Natural killer cell (primary cell): Measurements from ENCODE around the gene BNC2. TPM values are rescaled to one million over a fixed set of nuclear protein-coding genes. Genes with fewer than 3 reads are reported as not detected.

Source experiments
- ATAC-seq, 3 donors: fragments of 150-1000 bp in 2 of 3; fragments of 200-7000 bp in 1 of 3; cut with Tn5 transposase; 1 replicate in 1 of 3; 2 replicates in 2 of 3; pipeline ENCODE4 v1.10.0; 2021; ENCODE audit warnings: mild to moderate bottlenecking in 2 of 3, moderate library complexity in 2 of 3
- DNase-seq, 2 donors: peaks; one replicate each; pipeline versions ENCODE4 v3.0.0 to v3.0.0-alpha.2; 2013 to 2021; ENCODE audit warnings: mixed read lengths in 1 of 2
- H3K27ac ChIP-seq: one replicate; pipeline ENCODE4 v1.5.1; 2013; ENCODE audit warnings: mild to moderate bottlenecking, low read length
- H3K27me3 ChIP-seq: one replicate; pipeline ENCODE4 v1.6.1; 2013; ENCODE audit warnings: low read length; ENCODE audit not compliant: control insufficient read depth, insufficient read depth
- H3K36me3 ChIP-seq: one replicate; pipeline ENCODE4 v1.6.1; 2013; ENCODE audit warnings: low read length; ENCODE audit not compliant: control insufficient read depth, insufficient read depth
- H3K4me1 ChIP-seq: one replicate; pipeline ENCODE4 v1.6.1; 2013; ENCODE audit warnings: low read length; ENCODE audit not compliant: control insufficient read depth, insufficient read depth
- H3K4me3 ChIP-seq: one replicate; pipeline ENCODE4 v1.5.1; 2013; ENCODE audit warnings: low read length
- H3K9me3 ChIP-seq: one replicate; pipeline ENCODE4 v1.6.1; 2013; ENCODE audit warnings: low read length; ENCODE audit not compliant: control insufficient read depth, insufficient read depth
- H3K27ac Mint-ChIP-seq, 2 donors: one replicate each; pipeline ENCODE4 v1.8.0; 2022; ENCODE audit warnings: mild to moderate bottlenecking in 2 of 2, mixed read lengths in 2 of 2, moderate library complexity in 1 of 2
- H3K27me3 Mint-ChIP-seq, 2 donors: one replicate each; pipeline ENCODE4 v1.8.0; 2022; ENCODE audit warnings: low read depth in 2 of 2, mixed read lengths in 2 of 2
- H3K36me3 Mint-ChIP-seq: one replicate; pipeline ENCODE4 v1.8.0; 2022; ENCODE audit warnings: mixed read lengths
- H3K4me1 Mint-ChIP-seq, 2 donors: one replicate each; pipeline ENCODE4 v1.8.0; 2022; ENCODE audit warnings: mixed read lengths in 2 of 2
- H3K4me3 Mint-ChIP-seq: one replicate; pipeline ENCODE4 v1.8.0; 2022; ENCODE audit warnings: mild to moderate bottlenecking, moderate library complexity, mixed read lengths
- H3K9me3 Mint-ChIP-seq, 2 donors: one replicate each; pipeline ENCODE4 v1.8.0; 2022; ENCODE audit warnings: mixed read lengths in 2 of 2
- WGBS: methylation state at CpG from one replicate; pipeline ENCODE4 v1.1.7; 2013; ENCODE audit warnings: missing lambda C conversion rate; ENCODE audit not compliant: insufficient coverage; 5-methylcytosine and 5-hydroxymethylcytosine counted together
- intact Hi-C: fragments of 100-400 bp; cut with micrococcal nuclease; formaldehyde crosslinking; loops from one replicate; pipeline ENCODE4 v1.14.2; 2022
- total RNA-seq, 4 donors: library from RNA; stranded (reverse); fragments of 120-200 nt in 1 of 4; gene quantifications; one replicate each; pipeline versions ENCODE4 v1.2.3 to v1.2.4, GENCODE V29; 2013 to 2022
- TF ChIP-seq, protein P1 (sequence below): fragments of 200-600 bp; IDR thresholded peaks from one replicate; pipeline ENCODE4 v1.8.0; 2022; ENCODE audit warnings: antibody characterized with exemption

The BNC2 gene
- total RNA-seq, 3 donors from 2014 or later (not counting 1 experiment from before 2014, with no cell fraction given), result 36.9 to 84.2 (median 66.5) TPM

DNA sequence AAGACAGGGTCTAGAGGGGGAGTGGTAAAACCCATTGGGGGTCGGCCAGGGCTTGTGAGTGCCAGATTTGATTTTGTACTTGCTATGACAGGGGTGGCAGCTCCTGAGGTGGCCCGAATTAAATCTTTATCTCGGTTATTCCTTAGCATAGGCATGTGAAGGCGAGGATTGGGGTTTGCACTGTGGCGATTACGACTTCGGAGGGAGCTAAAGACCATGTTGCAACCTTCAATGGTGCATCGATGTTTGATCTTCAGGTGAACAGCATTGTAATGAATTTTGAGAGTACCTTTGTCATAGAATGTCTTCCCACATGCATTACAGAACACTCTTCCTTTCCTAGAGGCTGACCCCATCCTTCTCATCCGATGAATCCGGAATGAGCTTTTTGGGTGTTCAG is 433.9 kb downstream of the BNC2 start:
- TF ChIP-seq, protein P1, sequence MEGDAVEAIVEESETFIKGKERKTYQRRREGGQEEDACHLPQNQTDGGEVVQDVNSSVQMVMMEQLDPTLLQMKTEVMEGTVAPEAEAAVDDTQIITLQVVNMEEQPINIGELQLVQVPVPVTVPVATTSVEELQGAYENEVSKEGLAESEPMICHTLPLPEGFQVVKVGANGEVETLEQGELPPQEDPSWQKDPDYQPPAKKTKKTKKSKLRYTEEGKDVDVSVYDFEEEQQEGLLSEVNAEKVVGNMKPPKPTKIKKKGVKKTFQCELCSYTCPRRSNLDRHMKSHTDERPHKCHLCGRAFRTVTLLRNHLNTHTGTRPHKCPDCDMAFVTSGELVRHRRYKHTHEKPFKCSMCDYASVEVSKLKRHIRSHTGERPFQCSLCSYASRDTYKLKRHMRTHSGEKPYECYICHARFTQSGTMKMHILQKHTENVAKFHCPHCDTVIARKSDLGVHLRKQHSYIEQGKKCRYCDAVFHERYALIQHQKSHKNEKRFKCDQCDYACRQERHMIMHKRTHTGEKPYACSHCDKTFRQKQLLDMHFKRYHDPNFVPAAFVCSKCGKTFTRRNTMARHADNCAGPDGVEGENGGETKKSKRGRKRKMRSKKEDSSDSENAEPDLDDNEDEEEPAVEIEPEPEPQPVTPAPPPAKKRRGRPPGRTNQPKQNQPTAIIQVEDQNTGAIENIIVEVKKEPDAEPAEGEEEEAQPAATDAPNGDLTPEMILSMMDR, result no peak
- no peak overlapping the region for H3K27ac ChIP-seq
- intact Hi-C loops, result no loop called here
- no peak for DNase-seq
- no peak overlapping the region for H3K4me3 Mint-ChIP-seq
- H3K9me3 ChIP-seq, result no peaks in the 10 kb centered on the region
- H3K4me1 ChIP-seq, result no peaks in the 10 kb centered on the region
- no peak for ATAC-seq
- H3K9me3 Mint-ChIP-seq, result no peaks in the 10 kb centered on the region
- H3K27ac Mint-ChIP-seq, result no peak overlapping the region
- peaks cover 16% of the 10 kb centered on the region for H3K36me3 Mint-ChIP-seq
- no peaks in the 10 kb centered on the region for H3K27me3 Mint-ChIP-seq
- no peak overlapping the region for H3K4me3 ChIP-seq
- 93% methylated on average over 10 of the region's 10 CpGs for WGBS
- H3K36me3 ChIP-seq, result no peaks in the 10 kb centered on the region
- peaks cover 8 to 24% of the 10 kb centered on the region in 2 donors for H3K4me1 Mint-ChIP-seq
- no peaks in the 10 kb centered on the region for H3K27me3 ChIP-seq

DNA sequence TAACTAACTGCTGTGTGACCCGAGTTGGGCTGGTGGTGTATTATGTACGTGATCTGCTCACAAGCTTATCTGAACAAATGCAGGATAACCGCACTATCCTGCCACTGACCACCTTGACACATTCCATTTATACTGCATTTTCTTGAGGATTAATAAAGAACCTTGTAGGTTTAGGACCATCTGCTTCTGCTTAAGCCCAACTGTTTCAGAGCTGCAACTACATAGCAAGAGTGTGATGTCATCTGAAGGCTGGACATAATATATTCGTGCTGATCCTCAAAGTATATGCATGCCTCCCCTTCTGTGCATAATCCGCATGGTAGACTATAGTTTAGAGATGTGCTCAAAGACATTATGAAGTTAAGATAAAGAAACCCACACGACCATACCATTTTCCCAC is 435.9 kb downstream of the BNC2 start:
- Mint-ChIP-seq H3K36me3 (peaks cover 16% of the 10 kb centered on the region), H3K27ac (no peak overlapping the region), H3K27me3 (no peaks in the 10 kb centered on the region), H3K4me1 (peaks cover 14 to 23% of the 10 kb centered on the region in 2 donors), H3K4me3 (no peak overlapping the region), H3K9me3 (no peaks in the 10 kb centered on the region)
- H3K36me3 ChIP-seq, result no peaks in the 10 kb centered on the region
- no peak for ATAC-seq
- WGBS, result 88% methylated on average over 6 of the region's 6 CpGs
- no peaks in the 10 kb centered on the region for H3K9me3 ChIP-seq
- no peak overlapping the region for H3K27ac ChIP-seq
- DNase-seq, result no peak
- H3K27me3 ChIP-seq, result no peaks in the 10 kb centered on the region
- intact Hi-C loops, result no loop called here
- H3K4me1 ChIP-seq, result no peaks in the 10 kb centered on the region
- TF ChIP-seq, protein P1, result no peak
- no peak overlapping the region for H3K4me3 ChIP-seq

DNA sequence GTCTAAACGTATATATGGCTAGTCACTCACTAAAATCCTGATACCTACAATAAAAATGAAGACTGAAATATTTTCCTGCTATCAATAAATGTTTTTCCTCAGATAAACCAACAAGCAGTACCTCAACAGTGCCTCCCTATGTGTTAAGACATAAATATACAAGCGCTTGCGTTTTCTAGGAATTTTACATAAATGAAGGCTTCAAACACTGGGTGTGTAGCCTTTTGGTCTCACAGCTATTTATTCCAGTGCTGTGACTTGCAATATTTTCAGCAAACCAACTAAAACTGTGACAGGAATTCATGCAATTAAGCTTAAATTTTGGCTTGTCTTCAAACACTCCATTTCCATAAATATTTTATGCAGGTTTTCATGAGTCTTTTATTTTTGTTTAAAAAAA is 437.0 kb downstream of the BNC2 start:
- H3K4me3 Mint-ChIP-seq, result no peak overlapping the region
- Histone ChIP-seq H3K4me3 (no peak overlapping the region), H3K9me3 (no peaks in the 10 kb centered on the region), H3K36me3 (no peaks in the 10 kb centered on the region), H3K27me3 (no peaks in the 10 kb centered on the region), H3K27ac (no peak overlapping the region), H3K4me1 (no peaks in the 10 kb centered on the region)
- TF ChIP-seq, protein P1, result no peak
- H3K4me1 Mint-ChIP-seq, result peaks cover 10 to 25% of the 10 kb centered on the region in 2 donors
- WGBS, result 99% methylated on average over 3 of the region's 3 CpGs
- H3K9me3 Mint-ChIP-seq, result no peaks in the 10 kb centered on the region
- H3K36me3 Mint-ChIP-seq, result peaks cover 16% of the 10 kb centered on the region
- H3K27ac Mint-ChIP-seq, result no peak overlapping the region
- DNase-seq, result no peak
- intact Hi-C loops, result no loop called here
- no peak for ATAC-seq
- H3K27me3 Mint-ChIP-seq, result no peaks in the 10 kb centered on the region

DNA sequence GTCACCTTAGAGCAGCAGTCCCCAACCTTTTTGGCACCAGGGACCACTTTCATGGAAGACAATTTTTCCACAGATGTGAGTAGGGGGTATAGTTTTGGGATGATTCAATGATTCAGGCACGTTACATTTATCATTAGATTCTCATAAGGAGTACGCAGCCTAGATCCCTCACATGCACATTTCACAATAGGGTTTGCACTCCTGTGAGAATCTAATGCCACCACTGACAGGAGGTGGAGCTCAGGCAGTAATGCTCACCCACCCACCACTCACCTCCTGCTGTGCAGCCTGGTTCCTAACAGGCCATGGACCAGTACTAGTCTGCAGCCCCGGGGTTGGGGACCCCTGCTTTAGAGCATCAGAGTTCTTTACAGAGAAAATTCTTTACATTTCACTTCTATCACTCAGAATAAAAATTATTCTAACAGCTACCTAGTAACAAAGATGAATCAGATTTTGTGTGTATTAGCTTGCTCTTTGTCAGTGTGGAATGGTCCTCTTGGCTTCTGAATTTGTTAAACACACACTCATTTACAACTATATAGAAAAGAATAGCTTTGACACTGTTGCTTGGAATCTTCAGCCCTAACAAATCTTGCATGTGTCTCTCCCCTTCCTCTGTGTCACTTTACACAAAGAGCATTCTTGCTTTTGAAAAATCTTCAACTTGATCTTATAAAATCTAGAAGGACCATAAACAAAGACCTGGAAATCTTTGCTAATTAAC is 438.6 kb downstream of the BNC2 start:
- Mint-ChIP-seq H3K36me3 (peaks cover 11% of the 10 kb centered on the region), H3K4me3 (no peak overlapping the region)
- 84% methylated on average over 3 of the region's 3 CpGs for WGBS

More for the DNA sequence above, 438.6 kb downstream of the BNC2 start:
- H3K9me3 Mint-ChIP-seq, result no peaks in the 10 kb centered on the region
- H3K4me1 ChIP-seq, result no peaks in the 10 kb centered on the region
- intact Hi-C loops, result no loop called here
- no peaks in the 10 kb centered on the region for H3K27me3 Mint-ChIP-seq
- no peak overlapping the region for H3K4me3 ChIP-seq
- peaks cover 10 to 25% of the 10 kb centered on the region in 2 donors for H3K4me1 Mint-ChIP-seq
- no peaks in the 10 kb centered on the region for H3K27me3 ChIP-seq
- TF ChIP-seq, protein P1, result no peak
- no peak for DNase-seq
- no peak overlapping the region for H3K27ac ChIP-seq
- no peaks in the 10 kb centered on the region for H3K36me3 ChIP-seq
- ATAC-seq, result no peak
- no peak overlapping the region for H3K27ac Mint-ChIP-seq
- no peaks in the 10 kb centered on the region for H3K9me3 ChIP-seq
